NCI-H2196 (cell line): ENCODE measurements around the gene ISYNA1.
A peak's percentile ranks its signal among the peaks of the same experiment; 100 is the strongest.

Source experiments
- DNase-seq: peaks from one replicate; lab custom pipeline; 2025; ENCODE audit not compliant: unreplicated experiment; lab: John Stamatoyannopoulos, UW

The ISYNA1 gene

DNA sequence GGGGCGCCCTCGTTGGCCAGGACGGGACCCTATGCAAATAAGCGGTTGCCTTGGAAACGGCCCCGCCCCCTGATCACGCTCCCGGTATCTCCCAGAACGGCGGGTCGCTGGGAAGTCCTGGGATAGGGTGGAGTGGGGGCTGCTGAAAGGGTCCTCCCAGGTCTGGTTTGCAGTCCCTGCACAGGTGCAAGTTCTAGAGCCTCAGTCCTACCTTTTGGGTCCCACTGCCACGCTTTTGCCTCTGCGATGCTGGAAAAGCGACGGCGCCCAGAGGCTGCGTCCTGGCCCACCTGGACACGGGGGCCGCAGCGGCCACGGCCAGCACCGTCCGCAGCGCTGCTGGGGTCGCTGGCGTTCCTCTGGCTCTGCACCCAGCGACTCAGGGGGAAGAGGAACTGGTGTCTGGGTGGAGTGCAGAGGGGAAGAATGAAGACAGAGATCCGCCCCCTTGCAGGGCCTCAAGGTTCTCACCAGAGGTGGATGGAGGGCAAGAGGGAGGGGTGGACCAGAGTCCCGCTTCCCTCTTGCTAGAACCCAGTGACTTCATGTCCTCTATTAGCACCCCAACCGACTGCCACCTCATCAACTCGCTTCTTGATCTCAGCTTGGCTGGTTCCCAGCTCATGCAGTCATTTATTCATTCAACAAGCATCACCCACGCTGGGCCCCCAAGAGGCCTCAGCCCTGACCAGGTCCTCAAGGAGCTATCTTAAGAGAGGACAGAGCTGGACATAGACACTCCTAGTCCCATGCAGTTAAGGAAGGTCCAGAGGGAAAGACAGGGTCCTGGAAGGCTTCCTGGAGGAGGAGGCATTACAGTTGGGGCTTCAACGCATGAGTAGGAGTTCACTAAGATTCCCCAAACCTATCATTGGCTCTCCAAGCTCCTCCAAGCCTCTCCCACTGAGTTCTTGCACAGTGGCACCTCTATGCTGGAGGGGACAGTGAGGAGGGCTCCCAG is 40.4 kb downstream of the ISYNA1 start, which contains the start of gene LRRC25:
LRRC25 (minus strand) TSS at position 381 of the 961 bp plus-strand sequence. CDS start 659 bp downstream, outside the sequence.
- DNase-seq = no peak

- DNase-seq = no peak
These were observed 41.3 kb downstream of the ISYNA1 start for GRCh38 chr19:18396471-18397241.

DNA sequence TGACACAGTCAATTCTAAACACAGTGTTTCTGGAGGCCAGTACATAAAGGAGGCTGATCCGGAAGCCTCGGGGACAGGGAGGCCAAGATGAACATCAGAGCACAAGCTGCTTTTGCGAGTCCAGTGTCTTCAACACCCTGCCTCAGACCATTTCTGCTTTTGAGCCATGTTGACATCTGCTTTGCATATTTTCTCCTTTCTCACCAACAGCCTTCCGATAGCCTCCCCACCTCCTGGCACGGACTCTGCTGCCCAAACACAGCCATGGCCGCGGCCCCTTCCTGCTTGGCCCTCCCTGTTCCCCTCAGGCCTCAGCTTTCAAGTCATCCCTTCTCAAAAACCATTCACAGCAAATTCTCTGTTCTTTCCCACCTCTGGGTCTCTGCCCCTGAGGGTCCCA is 44.1 kb downstream of the ISYNA1 start:
- DNase-seq = no peak

DNA sequence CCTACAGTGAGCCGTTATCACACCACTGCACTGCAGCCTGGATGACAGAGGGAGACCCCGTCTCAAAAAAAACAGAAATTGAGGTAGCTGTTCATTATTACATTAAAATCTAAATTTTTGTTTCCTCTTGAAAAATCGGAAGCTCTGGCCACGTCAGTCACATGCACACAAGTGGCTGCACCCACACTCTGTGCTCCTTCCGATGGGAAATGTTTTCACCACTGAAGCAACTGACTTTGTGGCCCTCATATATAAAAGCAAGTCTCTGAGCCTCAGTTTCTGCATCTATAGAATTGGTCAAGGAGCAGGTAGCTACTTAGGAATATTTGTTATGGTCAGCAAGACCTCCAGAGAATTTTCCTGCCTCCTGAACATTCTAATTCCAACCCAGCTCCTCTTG is 45.0 kb downstream of the ISYNA1 start:
- no peak for DNase-seq

GRCh38 chr19:18392417-18392816 is 45.5 kb downstream of the ISYNA1 start:
- DNase-seq = no peak

DNA sequence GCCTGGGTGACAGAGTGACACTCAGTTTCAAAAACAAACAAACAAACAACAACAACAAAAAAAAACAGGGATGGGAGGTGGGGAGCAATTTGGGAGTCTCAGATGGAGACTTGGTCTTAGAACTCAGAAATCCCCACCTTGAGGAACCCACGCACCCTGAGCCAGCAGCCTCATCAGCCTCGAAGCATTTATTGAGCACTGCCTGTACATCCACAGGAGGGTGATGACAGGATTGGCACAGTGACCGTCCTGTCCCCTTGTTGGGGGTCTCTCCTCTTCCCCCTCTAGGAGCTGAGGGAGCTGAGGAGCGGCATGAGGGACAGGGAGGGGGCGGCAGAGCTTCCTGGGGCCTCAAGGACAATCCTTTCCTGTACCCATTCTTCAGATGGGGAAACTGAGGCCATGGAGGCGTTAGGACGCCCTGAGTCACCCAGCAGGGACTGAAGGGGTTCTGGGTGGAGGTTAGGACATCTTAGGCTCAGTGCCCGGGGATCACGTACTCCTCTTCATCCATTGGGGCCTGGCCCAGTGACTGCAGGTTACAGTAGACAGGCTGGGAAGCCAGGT is 46.3 kb downstream of the ISYNA1 start:
- DNase-seq = no peak

- no peak for DNase-seq
These were observed 47.6 kb downstream of the ISYNA1 start for GRCh38 chr19:18390065-18390907.

- DNase-seq = no peak
These were observed 48.2 kb downstream of the ISYNA1 start for GRCh38 chr19:18389726-18390064.

GRCh38 chr19:18388960-18389725 is 48.8 kb downstream of the ISYNA1 start:
- DNase-seq = no peak

GRCh38 chr19:18388100-18388959 is 49.6 kb downstream of the ISYNA1 start:
- peak; percentile 97 for DNase-seq

DNA sequence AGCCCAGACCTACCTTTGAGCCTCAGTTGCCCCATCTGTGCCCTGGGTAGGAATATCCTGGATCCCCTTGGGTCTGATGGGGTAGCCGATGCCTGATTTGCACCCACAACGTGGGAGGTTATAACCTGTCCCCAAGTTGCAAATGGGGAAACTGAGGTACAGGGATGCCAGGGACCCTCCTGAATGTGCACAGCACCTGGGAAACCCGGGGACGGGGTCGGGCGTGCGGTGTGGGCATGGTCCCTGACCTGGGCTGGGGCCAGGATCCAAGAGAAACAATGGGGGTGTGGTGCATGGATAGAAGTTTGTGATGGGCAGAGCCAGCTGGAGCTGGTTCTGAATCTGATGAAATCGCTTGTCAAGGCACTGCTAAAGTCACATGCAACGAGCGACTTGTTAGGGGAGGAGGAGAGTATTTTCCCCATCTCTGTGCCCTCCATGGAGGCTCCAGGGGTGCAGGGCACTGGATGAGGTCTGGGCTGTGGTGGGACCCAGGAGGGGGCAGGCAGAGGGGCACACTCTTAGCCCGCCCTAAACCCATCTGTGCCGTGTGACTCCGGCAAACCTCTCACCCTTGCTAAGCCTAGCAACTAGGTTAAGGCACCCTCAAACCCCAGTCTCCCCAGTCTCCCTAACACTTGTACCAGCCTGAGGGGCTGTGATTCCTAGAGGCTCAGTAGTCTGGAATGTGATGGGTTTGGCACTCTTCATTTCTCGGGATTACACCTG is 51.2 kb downstream of the ISYNA1 start:
- no peak for DNase-seq

- peak; percentile 40 for DNase-seq
These were observed 52.0 kb downstream of the ISYNA1 start, which contains the start of gene GDF15 for GRCh38 chr19:18385675-18386542. Gene GDF15, plus strand, starts transcription at chr19:18386158. Its CDS starts 32 bp downstream, at chr19:18386190.

- DNase-seq = no peak
These were observed 52.6 kb downstream of the ISYNA1 start for GRCh38 chr19:18385359-18385674.

GRCh38 chr19:18384775-18385174 is 53.2 kb downstream of the ISYNA1 start:
- DNase-seq = no peak
